ENCODE data around the gene NFKBIZ. TPM values are rescaled to one million over a fixed set of nuclear protein-coding genes. Genes with fewer than 3 reads are reported as not detected.

The NFKBIZ gene
- total and polyA plus RNA-seq, 4 donors: 27.6 to 94.8 (median 81.3) TPM

GRCh38 chr3:101846709-101847108 lies 2.6 kb upstream of the NFKBIZ start:
- WGBS, 2 donors: 93 to 100% methylated on average over 2 of the region's 2 CpGs
- Histone ChIP-seq H3K36me3 (ENCODE audit: control insufficient read depth in 4 of 4, insufficient read depth in 4 of 4, low read length in 4 of 4) (peaks cover 0 to 1% (median 0%) of the 10 kb centered on the region in 4 donors), H3K27ac (ENCODE audit: low read depth in 1 of 2, low read length in 1 of 2) (peak overlapping the region in 1 of 2 donors; percentile 74), H3K4me3 (no peak overlapping the region), H3K27me3 (ENCODE audit: control insufficient read depth in 3 of 3, insufficient read depth in 3 of 3, low read length in 2 of 3) (no peaks in the 10 kb centered on the region), H3K9ac (ENCODE audit: insufficient read depth in 1 of 2, low read length in 2 of 2) (no peak overlapping the region), H3K9me3 (ENCODE audit: control insufficient read depth in 4 of 4, insufficient read depth in 3 of 4, low read length in 3 of 4) (no peaks in the 10 kb centered on the region), H3K4me1 (ENCODE audit: control insufficient read depth in 5 of 5, insufficient read depth in 5 of 5, low read length in 5 of 5) (peaks cover 0 to 26% (median 6%) of the 10 kb centered on the region in 5 donors)
- DNase-seq (no peak), ATAC-seq (ENCODE audit: insufficient read depth, low FRiP score) (no peak)
- TF ChIP-seq CTCF (IDR thresholded peaks at IDR 0.05; ENCODE audit: control extremely low read depth, extremely low read depth): no peak

- H3K9ac ChIP-seq (ENCODE audit: insufficient read depth in 1 of 2, low read length in 2 of 2): no peak overlapping the region
- no peaks in the 10 kb centered on the region for H3K27me3 ChIP-seq (ENCODE audit: control insufficient read depth in 3 of 3, insufficient read depth in 3 of 3, low read length in 2 of 3)
- H3K27ac ChIP-seq (ENCODE audit: low read depth in 1 of 2, low read length in 1 of 2): no peak overlapping the region
- WGBS, 2 donors: 28 to 54% methylated on average over 3 of the region's 3 CpGs
- H3K9me3 ChIP-seq (ENCODE audit: control insufficient read depth in 4 of 4, insufficient read depth in 3 of 4, low read length in 3 of 4): no peaks in the 10 kb centered on the region
- DNase-seq (no peak), ATAC-seq (ENCODE audit: insufficient read depth, low FRiP score) (no peak)
- peaks cover 0 to 7% (median under 1%) of the 10 kb centered on the region in 4 donors for H3K36me3 ChIP-seq (ENCODE audit: control insufficient read depth in 4 of 4, insufficient read depth in 4 of 4, low read length in 4 of 4)
- no peak overlapping the region for H3K4me3 ChIP-seq
- no peak for TF ChIP-seq CTCF (IDR thresholded peaks at IDR 0.05; ENCODE audit: control extremely low read depth, extremely low read depth)
- peaks cover 4 to 29% (median 6%) of the 10 kb centered on the region in 5 donors for H3K4me1 ChIP-seq (ENCODE audit: control insufficient read depth in 5 of 5, insufficient read depth in 5 of 5, low read length in 5 of 5)
Observed at GRCh38 chr3:101847328-101847727, 2.0 kb upstream of the NFKBIZ start.

- DNase-seq (no peak), ATAC-seq (ENCODE audit: insufficient read depth, low FRiP score) (no peak)
- Histone ChIP-seq H3K36me3 (ENCODE audit: control insufficient read depth in 4 of 4, insufficient read depth in 4 of 4, low read length in 4 of 4) (peaks cover 5 to 14% (median 9%) of the 10 kb centered on the region in 4 donors), H3K9me3 (ENCODE audit: control insufficient read depth in 4 of 4, insufficient read depth in 3 of 4, low read length in 3 of 4) (no peaks in the 10 kb centered on the region), H3K4me1 (ENCODE audit: control insufficient read depth in 5 of 5, insufficient read depth in 5 of 5, low read length in 5 of 5) (peaks cover 4 to 29% (median 9%) of the 10 kb centered on the region in 5 donors), H3K9ac (ENCODE audit: insufficient read depth in 1 of 2, low read length in 2 of 2) (peak overlapping the region in 1 of 2 donors; percentile 74), H3K4me3 (no peak overlapping the region), H3K27me3 (ENCODE audit: control insufficient read depth in 3 of 3, insufficient read depth in 3 of 3, low read length in 2 of 3) (no peaks in the 10 kb centered on the region), H3K27ac (ENCODE audit: low read depth in 1 of 2, low read length in 1 of 2) (peak overlapping the region; percentile 47 to 99)
- WGBS, 2 donors: 40 to 59% methylated on average over 3 of the region's 3 CpGs
- TF ChIP-seq CTCF (IDR thresholded peaks at IDR 0.05; ENCODE audit: control extremely low read depth, extremely low read depth): no peak
Observed at GRCh38 chr3:101848326-101848725, 988 bp upstream of the NFKBIZ start.

GRCh38 chr3:101849714-101850245 lies 466 bp downstream of the NFKBIZ start:
- 0% methylated on average over 50 to 67 of the region's 67 CpGs for WGBS, 2 donors
- no peaks in the 10 kb centered on the region for H3K27me3 ChIP-seq (ENCODE audit: control insufficient read depth in 3 of 3, insufficient read depth in 3 of 3, low read length in 2 of 3)
- H3K9me3 ChIP-seq (ENCODE audit: control insufficient read depth in 4 of 4, insufficient read depth in 3 of 4, low read length in 3 of 4): no peaks in the 10 kb centered on the region
- H3K4me1 ChIP-seq (ENCODE audit: control insufficient read depth in 5 of 5, insufficient read depth in 5 of 5, low read length in 5 of 5): peaks cover 4 to 29% (median 9%) of the 10 kb centered on the region in 5 donors
- H3K4me3 ChIP-seq: peak overlapping the region; percentile 99
- ATAC-seq (ENCODE audit: insufficient read depth, low FRiP score) (peak; percentile 45), DNase-seq (peak in 2 of 3 donors; percentile 54 to 58)
- H3K27ac ChIP-seq (ENCODE audit: low read depth in 1 of 2, low read length in 1 of 2): peak overlapping the region; percentile 98 to 99
- H3K9ac ChIP-seq (ENCODE audit: insufficient read depth in 1 of 2, low read length in 2 of 2): peak overlapping the region; percentile 80 to 91
- no peak for TF ChIP-seq CTCF (IDR thresholded peaks at IDR 0.05; ENCODE audit: control extremely low read depth, extremely low read depth)
- peaks cover 11 to 25% (median 22%) of the 10 kb centered on the region in 4 donors for H3K36me3 ChIP-seq (ENCODE audit: control insufficient read depth in 4 of 4, insufficient read depth in 4 of 4, low read length in 4 of 4)

All from lung (tissue), 12 donors.